CD4-positive, alpha-beta T cell treated with Interleukin-1 beta for 1 hour (primary cell): ENCODE measurements around the gene CHSY3.

Experiments
- DNase-seq, 2 donors: peaks; one replicate each; pipeline ENCODE4 v3.0.0-alpha.2; 2020 to 2022

CHSY3 gene

GRCh38 chr5:130102960-130103359, 198.7 kb downstream of the CHSY3 start:
- DNase-seq, result no peak

- no peak for DNase-seq
These were observed 200.8 kb downstream of the CHSY3 start for GRCh38 chr5:130104895-130105688.

GRCh38 chr5:130106480-130106879, 202.2 kb downstream of the CHSY3 start:
- no peak for DNase-seq

- peak in 1 of 2 donors; percentile 3 for DNase-seq
These were observed 204.9 kb downstream of the CHSY3 start for GRCh38 chr5:130109152-130109551.

- no peak for DNase-seq
These were observed 206.1 kb downstream of the CHSY3 start for GRCh38 chr5:130110328-130110727.

GRCh38 chr5:130111746-130112145, 207.5 kb downstream of the CHSY3 start:
- no peak for DNase-seq

GRCh38 chr5:130112246-130112645, 208.0 kb downstream of the CHSY3 start:
- no peak for DNase-seq

GRCh38 chr5:130115686-130116085, 211.4 kb downstream of the CHSY3 start:
- DNase-seq, result no peak

GRCh38 chr5:130116462-130116861, 212.2 kb downstream of the CHSY3 start:
- no peak for DNase-seq

GRCh38 chr5:130116972-130117371, 212.7 kb downstream of the CHSY3 start:
- DNase-seq, result no peak

GRCh38 chr5:130126746-130127145, 222.5 kb downstream of the CHSY3 start:
- no peak for DNase-seq

GRCh38 chr5:130135506-130135905, 231.2 kb downstream of the CHSY3 start:
- DNase-seq, result no peak

GRCh38 chr5:130136300-130136699, 232.0 kb downstream of the CHSY3 start:
- no peak for DNase-seq

- DNase-seq, result no peak
These were observed 233.4 kb downstream of the CHSY3 start for GRCh38 chr5:130137681-130138080.

- no peak for DNase-seq
These were observed 234.3 kb downstream of the CHSY3 start for GRCh38 chr5:130138406-130139045.

- no peak for DNase-seq
These were observed 237.5 kb downstream of the CHSY3 start for GRCh38 chr5:130141659-130142320.

- no peak for DNase-seq
These were observed 247.0 kb downstream of the CHSY3 start for GRCh38 chr5:130151239-130151638.

GRCh38 chr5:130155345-130156011, 251.2 kb downstream of the CHSY3 start:
- no peak for DNase-seq

- DNase-seq, result no peak
These were observed 253.8 kb downstream of the CHSY3 start for GRCh38 chr5:130158036-130158435.

- DNase-seq, result no peak
These were observed 255.7 kb downstream of the CHSY3 start for GRCh38 chr5:130159968-130160367.

GRCh38 chr5:130164966-130165365, 260.7 kb downstream of the CHSY3 start:
- no peak for DNase-seq

- DNase-seq, result no peak
These were observed 262.7 kb downstream of the CHSY3 start for GRCh38 chr5:130166839-130167490.

GRCh38 chr5:130168211-130168610, 263.9 kb downstream of the CHSY3 start:
- DNase-seq, result no peak
